Measurements from ENCODE around the gene PRDX5. TPM values are rescaled to one million over a fixed set of nuclear protein-coding genes. Genes with fewer than 3 reads are reported as not detected.

PRDX5 gene
- total RNA-seq, 1 experiment from 2014 or later = 228 TPM

DNA sequence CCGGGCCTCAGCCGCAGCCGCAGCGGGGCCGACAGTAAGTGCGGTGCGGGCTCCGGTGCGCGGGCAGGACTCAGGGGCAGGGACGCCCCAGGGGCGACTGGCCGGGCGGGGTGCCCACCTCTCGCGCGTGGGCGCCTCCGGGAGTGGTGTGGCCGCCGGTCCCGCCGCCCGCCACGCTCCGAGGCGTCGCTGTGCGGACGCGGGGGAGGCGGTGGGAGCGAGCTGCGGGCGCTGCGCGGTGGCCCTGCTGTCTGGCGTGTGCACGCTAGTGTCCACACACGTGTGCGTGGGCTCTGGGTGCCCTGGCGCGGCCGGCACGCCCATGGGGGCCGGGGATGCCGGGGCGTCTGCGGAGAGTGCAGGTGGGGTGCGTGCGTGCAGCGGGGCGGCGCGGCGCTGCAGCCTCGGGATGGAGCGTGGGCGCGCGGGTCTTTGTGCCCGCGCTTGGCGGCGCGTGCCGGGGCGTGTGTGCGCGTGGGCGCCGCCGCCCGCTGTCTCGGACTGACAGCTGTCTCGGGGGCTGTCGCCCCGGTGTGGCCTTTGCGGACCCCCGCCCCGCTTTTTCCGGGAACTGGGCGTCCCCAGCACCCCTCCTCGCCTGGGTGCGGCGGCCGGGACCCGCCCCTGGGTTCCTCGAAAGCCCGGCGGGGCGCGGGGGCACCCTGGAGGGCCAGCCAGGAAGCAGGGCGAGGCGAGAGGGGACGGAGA is 26.0 kb upstream of the PRDX5 start:
- H3K27me3 Mint-ChIP-seq (ENCODE audit: low read depth) = peaks cover 78% of the 10 kb centered on the region
- Histone ChIP-seq H2BK120ac (ENCODE audit: low read depth, low read length, poor library complexity, severe bottlenecking) (no peak overlapping the region), H3K27me3 (ENCODE audit: insufficient read depth, low read length) (peaks cover 63% of the 10 kb centered on the region), H3K4me1 (ENCODE audit: insufficient read depth, low read length) (no peaks in the 10 kb centered on the region), H3K4me2 (ENCODE audit: insufficient read depth, insufficient read length, low read length) (peak overlapping the region; percentile 58), H3K9ac (ENCODE audit: extremely low read depth, insufficient read length, low read length) (no peak overlapping the region), H3K14ac (ENCODE audit: insufficient read depth, low read length) (no peak overlapping the region; the same call in 1 of the 2 replicates), H4K5ac (ENCODE audit: insufficient read length, low read depth, low read length) (no peak overlapping the region), H3K79me1 (ENCODE audit: insufficient read depth, low read depth, low read length, poor library complexity, severe bottlenecking) (no peaks in the 10 kb centered on the region), H3K23ac (ENCODE audit: insufficient read length, low read depth, low read length) (no peak overlapping the region), H3K4ac (ENCODE audit: low read depth, low read length) (no peak overlapping the region), H2AFZ (ENCODE audit: low read length) (no peak overlapping the region), H3K18ac (ENCODE audit: insufficient read length, low read depth, low read length) (no peak overlapping the region), H2BK5ac (ENCODE audit: insufficient read length, low read length) (no peak overlapping the region), H2BK15ac (ENCODE audit: low read depth, low read length) (no peak overlapping the region), H4K20me1 (ENCODE audit: control insufficient read depth, insufficient read depth, insufficient read length) (no peaks in the 10 kb centered on the region), H3K79me2 (ENCODE audit: insufficient read depth, low read length) (no peaks in the 10 kb centered on the region), H2BK12ac (ENCODE audit: insufficient read length, low read depth, low read length) (no peak overlapping the region), H3K9me3 (ENCODE audit: control insufficient read depth, low read depth, low read length) (no peaks in the 10 kb centered on the region), H2BK20ac (ENCODE audit: low read depth, low read length, poor library complexity, severe bottlenecking) (no peak overlapping the region), H3K56ac (ENCODE audit: insufficient read length, low read depth, low read length) (no peak overlapping the region), H3T11ph (ENCODE audit: low read length) (no peak overlapping the region), H3K23me2 (ENCODE audit: insufficient read length, low read depth, low read length, poor library complexity, severe bottlenecking) (peaks cover 3% of the 10 kb centered on the region), H4K91ac (ENCODE audit: insufficient read length, low read depth, low read length) (no peak overlapping the region), H3K27ac (ENCODE audit: insufficient read length, low read depth, low read length) (no peak overlapping the region), H4K8ac (replicated peaks; ENCODE audit: insufficient read length, low read depth, low read length) (no peak overlapping the region), H2AK5ac (ENCODE audit: insufficient read length, low read length) (no peak overlapping the region)
- no peak for DNase-seq
- WGBS (ENCODE audit: extremely low coverage, insufficient read length, low lambda C conversion rate) = no CpG with 5 or more reads among the region's 96 CpGs
- H3K27ac Mint-ChIP-seq = no peak overlapping the region
- H3K4me3 Mint-ChIP-seq = peak overlapping the region; percentile 47 to 77; a peak in 2 of 5 replicates
- no peaks in the 10 kb centered on the region; a peak in 2 of 5 replicates for H3K9me3 Mint-ChIP-seq
- no peak for TF ChIP-seq CTCF (conservative IDR thresholded peaks at IDR 0.05)
- peaks cover 4 to 10% of the 10 kb centered on the region in 2 experiments for H3K4me1 Mint-ChIP-seq
- peaks cover 0 to 2% (median 0%) of the 10 kb centered on the region in 3 experiments; a peak in 3 of 7 replicates for H3K36me3 Mint-ChIP-seq (ENCODE audit: insufficient read depth in 1 of 3, low read depth in 3 of 3)
